ENCODE data around the gene RFX3.

RFX3 gene

GRCh38 chr9:3181049-3181953, 344.5 kb downstream of the RFX3 start:
- TF ChIP-seq CTCF (IDR thresholded peaks at IDR 0.05; ENCODE audit: insufficient read depth, low read depth, low read length, missing control alignments), result peak; percentile 49
- DNase-seq (ENCODE audit: low read depth), result peak; percentile 67
- no peak overlapping the region for H3K4me3 ChIP-seq (ENCODE audit: low read depth, low read length)

GRCh38 chr9:3180696-3181048, 345.1 kb downstream of the RFX3 start:
- no peak for DNase-seq (ENCODE audit: low read depth)
- TF ChIP-seq CTCF (IDR thresholded peaks at IDR 0.05; ENCODE audit: insufficient read depth, low read depth, low read length, missing control alignments), result no peak
- H3K4me3 ChIP-seq (ENCODE audit: low read depth, low read length), result no peak overlapping the region

GRCh38 chr9:3179711-3180110, 346.1 kb downstream of the RFX3 start:
- H3K4me3 ChIP-seq (ENCODE audit: low read depth, low read length), result no peak overlapping the region
- no peak for TF ChIP-seq CTCF (IDR thresholded peaks at IDR 0.05; ENCODE audit: insufficient read depth, low read depth, low read length, missing control alignments)
- DNase-seq (ENCODE audit: low read depth), result no peak

- TF ChIP-seq CTCF (IDR thresholded peaks at IDR 0.05; ENCODE audit: insufficient read depth, low read depth, low read length, missing control alignments), result no peak
Measured at GRCh38 chr9:3177936-3178335, 347.9 kb downstream of the RFX3 start.

GRCh38 chr9:3177146-3177761, 348.5 kb downstream of the RFX3 start:
- H3K4me3 ChIP-seq (ENCODE audit: low read depth, low read length), result no peak overlapping the region
- DNase-seq (ENCODE audit: low read depth), result no peak
- no peak for TF ChIP-seq CTCF (IDR thresholded peaks at IDR 0.05; ENCODE audit: insufficient read depth, low read depth, low read length, missing control alignments)

More at GRCh38 chr9:3177936-3178335, 347.9 kb downstream of the RFX3 start:
- no peak overlapping the region for H3K4me3 ChIP-seq (ENCODE audit: low read depth, low read length)
- no peak for DNase-seq (ENCODE audit: low read depth)

GRCh38 chr9:3173374-3173773, 352.4 kb downstream of the RFX3 start:
- no peak overlapping the region for H3K4me3 ChIP-seq (ENCODE audit: low read depth, low read length)
- DNase-seq (ENCODE audit: low read depth), result no peak
- TF ChIP-seq CTCF (IDR thresholded peaks at IDR 0.05; ENCODE audit: insufficient read depth, low read depth, low read length, missing control alignments), result no peak
